BJ (cell line): Measurements from ENCODE around the gene TNFSF9. TPM values are rescaled to one million over a fixed set of nuclear protein-coding genes. Genes with fewer than 3 reads are reported as not detected.

Source experiments
- CTCF ChIA-PET: fragments of 350-600 bp; formaldehyde crosslinking; extraction: SDS; loops from one replicate; lab custom pipeline; 2021; ENCODE audit warnings: antibody characterized with exemption, inconsistent platforms; lab: Yijun Ruan, JAX
- POLR2A ChIA-PET: fragments of 300-600 bp; sonication (Branson Sonifier 250); formaldehyde crosslinking; extraction: SDS; loops from one replicate; lab custom pipeline; 2021; ENCODE audit warnings: antibody characterized with exemption; lab: Charles Lee
- DNase-seq: peaks from one replicate; pipeline ENCODE4 v3.0.0-alpha.2; 2011; ENCODE audit warnings: low read depth
- H3K27me3 ChIP-seq: 2 replicates; pipeline ENCODE4 v1.6.0; 2011; ENCODE audit warnings: low read length; ENCODE audit not compliant: control insufficient read depth, insufficient read depth
- H3K36me3 ChIP-seq: 2 replicates; pipeline ENCODE4 v1.5.1; 2011; ENCODE audit warnings: low read length; ENCODE audit not compliant: control insufficient read depth, insufficient read depth
- H3K4me3 ChIP-seq: 2 replicates; pipeline ENCODE4 v1.5.1; 2011; ENCODE audit warnings: low read depth, mild to moderate bottlenecking, control low read depth, low read length
- polyA plus RNA-seq: library from polyadenylated mRNA; depleted of rRNA; stranded (reverse); fragments of >200 nt; gene quantifications from 2 replicates; pipeline ENCODE4 v1.2.3, GENCODE V29; 2011
- TF ChIP-seq, protein P1 (sequence below): IDR thresholded peaks from 2 replicates; pipeline ENCODE4 v1.5.1; 2011; ENCODE audit warnings: low read depth, mild to moderate bottlenecking, control low read depth, inconsistent platforms, low read length, moderate library complexity; ENCODE audit not compliant: insufficient read depth

The TNFSF9 gene
- polyA plus RNA-seq, 1 experiment = 0.26 TPM

DNA sequence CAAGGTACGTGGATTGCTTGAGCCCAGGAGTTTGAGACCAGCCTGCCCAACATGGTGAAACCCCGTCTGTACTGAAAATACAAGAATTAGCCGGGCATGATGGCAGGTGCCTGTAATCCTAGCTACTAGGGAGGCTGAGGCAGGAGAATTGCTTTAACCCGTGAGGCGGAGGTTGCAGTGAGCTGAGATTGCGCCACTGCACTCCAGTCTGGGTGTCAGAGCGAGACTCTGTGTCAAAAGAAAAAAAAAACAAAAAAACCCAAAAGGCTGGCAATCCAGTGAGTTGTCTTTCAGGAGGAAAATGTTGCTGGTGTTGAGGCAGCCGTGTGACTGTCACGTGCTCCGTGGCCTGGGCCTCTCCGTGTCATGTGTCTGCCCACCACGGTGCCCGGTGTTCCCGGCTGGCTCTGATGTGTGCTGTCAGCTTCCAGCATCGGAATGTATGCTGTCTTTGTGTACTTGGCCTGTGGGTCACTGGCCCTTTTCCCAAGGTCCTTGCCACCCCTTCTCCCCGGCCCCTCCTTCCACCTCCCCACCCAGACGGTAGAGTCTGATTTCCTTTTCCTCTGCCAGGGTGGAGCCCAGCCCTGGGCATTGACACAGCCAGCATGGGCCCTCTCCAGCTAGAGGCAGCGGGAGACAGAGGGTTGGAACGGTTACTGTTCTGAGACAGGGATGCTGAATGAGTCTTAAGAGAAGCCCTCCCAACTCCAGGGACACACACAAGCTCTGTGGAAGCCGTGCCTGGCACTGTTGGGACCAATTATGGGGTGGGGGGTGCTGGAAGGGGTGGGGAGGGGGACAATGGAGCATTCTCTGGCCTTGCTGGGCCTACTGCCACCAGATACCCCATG lies 21.5 kb upstream of the TNFSF9 start:
- ChIA-PET POLR2A (no interaction called here), CTCF (no interaction called here)
- no peak overlapping the region for H3K4me3 ChIP-seq
- no peaks in the 10 kb centered on the region for H3K36me3 ChIP-seq
- TF ChIP-seq, protein P1, sequence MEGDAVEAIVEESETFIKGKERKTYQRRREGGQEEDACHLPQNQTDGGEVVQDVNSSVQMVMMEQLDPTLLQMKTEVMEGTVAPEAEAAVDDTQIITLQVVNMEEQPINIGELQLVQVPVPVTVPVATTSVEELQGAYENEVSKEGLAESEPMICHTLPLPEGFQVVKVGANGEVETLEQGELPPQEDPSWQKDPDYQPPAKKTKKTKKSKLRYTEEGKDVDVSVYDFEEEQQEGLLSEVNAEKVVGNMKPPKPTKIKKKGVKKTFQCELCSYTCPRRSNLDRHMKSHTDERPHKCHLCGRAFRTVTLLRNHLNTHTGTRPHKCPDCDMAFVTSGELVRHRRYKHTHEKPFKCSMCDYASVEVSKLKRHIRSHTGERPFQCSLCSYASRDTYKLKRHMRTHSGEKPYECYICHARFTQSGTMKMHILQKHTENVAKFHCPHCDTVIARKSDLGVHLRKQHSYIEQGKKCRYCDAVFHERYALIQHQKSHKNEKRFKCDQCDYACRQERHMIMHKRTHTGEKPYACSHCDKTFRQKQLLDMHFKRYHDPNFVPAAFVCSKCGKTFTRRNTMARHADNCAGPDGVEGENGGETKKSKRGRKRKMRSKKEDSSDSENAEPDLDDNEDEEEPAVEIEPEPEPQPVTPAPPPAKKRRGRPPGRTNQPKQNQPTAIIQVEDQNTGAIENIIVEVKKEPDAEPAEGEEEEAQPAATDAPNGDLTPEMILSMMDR = no peak
- DNase-seq = no peak
- no peaks in the 10 kb centered on the region for H3K27me3 ChIP-seq

DNA sequence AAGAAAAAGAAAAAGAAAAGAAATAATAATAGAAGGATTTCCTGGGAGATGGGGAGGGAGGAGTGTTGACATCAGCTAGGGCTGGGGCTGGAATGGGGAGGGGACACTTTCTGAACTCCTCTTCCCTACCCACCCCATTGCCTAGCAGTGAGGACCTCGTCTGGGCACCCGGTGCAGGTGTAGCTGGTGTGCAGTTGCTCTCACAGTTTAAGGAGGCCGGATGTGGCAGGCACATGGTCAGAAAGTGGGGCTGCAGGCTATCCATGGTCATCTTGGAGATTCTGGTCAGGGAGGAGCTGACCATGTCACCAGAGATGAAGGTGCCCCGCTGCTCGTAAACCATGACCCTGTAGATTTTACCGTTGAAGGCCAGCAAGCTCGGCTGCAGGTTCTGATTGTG lies 20.2 kb upstream of the TNFSF9 start:
- H3K36me3 ChIP-seq = no peaks in the 10 kb centered on the region
- H3K4me3 ChIP-seq = no peak overlapping the region
- no peaks in the 10 kb centered on the region for H3K27me3 ChIP-seq
- DNase-seq = no peak
- ChIA-PET POLR2A (no interaction called here), CTCF (no interaction called here)
- TF ChIP-seq, protein P1 = no peak

DNA sequence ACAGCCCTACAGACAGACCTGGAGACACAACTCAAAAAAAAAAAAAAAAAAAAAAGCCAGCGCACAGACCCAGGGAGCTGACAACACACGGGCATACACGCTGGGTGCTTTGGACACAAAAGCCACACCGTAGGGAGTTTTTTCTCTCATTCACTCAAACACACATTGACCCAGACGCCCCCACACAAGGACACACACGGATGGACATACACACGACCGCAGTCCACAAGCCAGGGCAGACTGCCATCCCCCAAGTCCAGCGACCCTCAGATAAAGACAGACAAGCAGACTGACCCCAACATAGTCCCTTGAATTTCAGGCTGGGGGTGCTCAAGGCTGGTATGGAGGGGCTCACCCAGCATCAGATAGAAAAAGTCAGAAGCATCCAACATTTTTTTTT lies 16.7 kb upstream of the TNFSF9 start:
- no peaks in the 10 kb centered on the region for H3K27me3 ChIP-seq
- TF ChIP-seq, protein P1 = no peak
- H3K4me3 ChIP-seq = no peak overlapping the region
- no peaks in the 10 kb centered on the region for H3K36me3 ChIP-seq
- ChIA-PET POLR2A (no interaction called here), CTCF (no interaction called here)
- no peak for DNase-seq

DNA sequence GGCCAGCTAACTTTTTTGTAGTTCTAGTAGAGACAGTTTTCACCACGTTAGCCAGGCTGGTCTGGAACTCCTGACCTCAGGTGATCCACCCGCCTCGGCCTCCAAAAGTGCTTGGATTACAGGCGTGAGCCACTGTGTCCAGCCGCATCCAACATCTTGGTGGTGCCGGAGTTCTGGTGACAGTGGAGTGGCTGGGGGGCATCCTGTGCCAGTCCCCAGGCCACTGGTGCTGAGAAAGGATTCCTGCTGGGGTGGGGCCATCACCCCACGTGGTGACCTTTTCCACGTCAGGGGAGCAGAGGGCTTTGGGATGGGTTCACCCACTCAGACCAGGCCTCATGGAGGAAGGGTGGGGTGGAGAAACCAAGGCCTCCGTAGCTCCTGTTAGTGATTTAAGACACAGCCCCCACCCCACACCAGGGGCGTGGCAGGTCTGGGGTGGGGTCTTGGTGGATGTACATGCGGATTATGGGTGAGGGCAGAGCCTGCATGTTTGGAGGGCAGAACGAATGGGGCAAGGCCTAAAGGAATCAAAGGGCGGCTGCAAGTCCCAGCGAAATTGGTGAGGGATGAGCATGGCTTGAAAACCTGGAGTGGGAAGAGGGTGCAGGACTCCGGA lies 15.8 kb upstream of the TNFSF9 start:
- DNase-seq = no peak
- TF ChIP-seq, protein P1 = no peak
- Histone ChIP-seq H3K4me3 (no peak overlapping the region), H3K36me3 (no peaks in the 10 kb centered on the region), H3K27me3 (no peaks in the 10 kb centered on the region)
- ChIA-PET POLR2A (no interaction called here), CTCF (no interaction called here)

DNA sequence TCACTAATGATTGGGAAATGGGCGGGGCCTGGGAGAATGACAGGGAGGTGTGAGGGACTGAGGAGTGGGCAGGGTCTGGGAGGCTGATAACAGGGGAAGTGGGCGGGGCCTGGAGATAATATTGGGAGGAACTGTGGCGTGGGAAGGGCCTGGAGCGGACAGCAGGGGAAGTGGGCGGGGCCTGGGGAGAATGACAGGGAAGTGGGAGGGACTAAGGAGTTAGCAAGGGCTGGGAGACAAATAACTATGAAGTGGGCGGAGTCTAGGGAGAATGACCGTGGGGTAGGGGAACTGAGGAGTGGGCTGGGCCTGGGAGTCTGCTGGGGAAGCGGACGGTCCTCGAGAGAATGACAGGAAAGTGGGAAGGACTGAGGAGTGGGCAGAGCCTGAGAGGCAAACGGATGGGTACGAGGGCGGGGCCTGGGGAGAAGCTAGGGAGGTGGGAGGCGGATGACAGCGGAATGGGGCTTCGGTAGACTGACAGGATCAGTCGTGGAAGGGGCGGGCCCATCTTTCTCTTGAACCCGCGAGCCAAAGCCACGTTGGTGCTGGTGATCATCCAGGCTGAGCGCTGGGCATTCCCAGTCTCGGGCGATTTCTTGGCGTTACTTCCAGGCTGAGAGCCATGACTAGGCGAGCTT lies 14.7 kb upstream of the TNFSF9 start:
- ChIA-PET POLR2A (interaction anchor here (0.6 kb wide), 1 partner anchor 152 kb away, joined by 6 read pairs; no protein-coding TSS in a partner anchor), CTCF (interaction anchor here (0.6 to 2.5 kb wide), 22 partner anchors 8 to 353 kb away, joined by 3 to 22 read pairs (median 4); partner anchors contain the start of genes TNFSF9 and TUBB4A)
- H3K36me3 ChIP-seq = no peaks in the 10 kb centered on the region
- peak overlapping the region; percentile 61 for H3K4me3 ChIP-seq
- no peaks in the 10 kb centered on the region for H3K27me3 ChIP-seq
- TF ChIP-seq, protein P1 = no peak
- DNase-seq = peak; percentile 75
